ENCODE data around the gene NIP7.
A peak's percentile ranks its signal among the peaks of the same experiment; 100 is the strongest.
"Not testable (repeated sequence)": the region's sequence is repeated elsewhere in the genome, so short reads cannot be mapped to it uniquely, and the experiment has no call there.

NIP7 gene

GRCh38 chr16:69346683-69347082, 7.1 kb downstream of the NIP7 start:
- no peak for DNase-seq

- DNase-seq: no peak
These were observed 8.7 kb downstream of the NIP7 start for GRCh38 chr16:69348222-69348621.

- DNase-seq: no peak
These were observed 10.0 kb downstream of the NIP7 start for GRCh38 chr16:69349536-69349935.

GRCh38 chr16:69350536-69351133, 11.1 kb downstream of the NIP7 start:
- DNase-seq: no peak

GRCh38 chr16:69351309-69352027, 11.9 kb downstream of the NIP7 start, which contains the start of gene TMED6:
TSS of gene TMED6 (minus strand) at chr16:69351786. CDS start at chr16:69351753, 33 bp downstream.
- DNase-seq: no peak

GRCh38 chr16:69360070-69360469, 20.5 kb downstream of the NIP7 start:
- not testable (repeated sequence) for DNase-seq

- no peak for DNase-seq
These were observed 23.7 kb downstream of the NIP7 start for GRCh38 chr16:69363281-69363717.

GRCh38 chr16:69364088-69364487, 24.5 kb downstream of the NIP7 start:
- DNase-seq: no peak

- no peak for DNase-seq
These were observed 26.3 kb downstream of the NIP7 start for GRCh38 chr16:69365901-69366300.

GRCh38 chr16:69366431-69366830, 26.9 kb downstream of the NIP7 start:
- DNase-seq: no peak

- no peak for DNase-seq
These were observed 28.4 kb downstream of the NIP7 start for GRCh38 chr16:69367980-69368379.

- no peak for DNase-seq
These were observed 29.3 kb downstream of the NIP7 start for GRCh38 chr16:69368866-69369265.

GRCh38 chr16:69371564-69371963, 32.0 kb downstream of the NIP7 start:
- DNase-seq: no peak

GRCh38 chr16:69373019-69373418, 33.4 kb downstream of the NIP7 start:
- no peak for DNase-seq

GRCh38 chr16:69376393-69377059, 37.0 kb downstream of the NIP7 start:
- no peak for DNase-seq

- DNase-seq: no peak
These were observed 38.5 kb downstream of the NIP7 start for GRCh38 chr16:69378036-69378435.

- DNase-seq: no peak
These were observed 39.2 kb downstream of the NIP7 start for GRCh38 chr16:69378760-69379159.

GRCh38 chr16:69381231-69381630, 41.7 kb downstream of the NIP7 start:
- no peak for DNase-seq

GRCh38 chr16:69382421-69382820, 42.8 kb downstream of the NIP7 start:
- no peak for DNase-seq

- no peak for DNase-seq
These were observed 45.4 kb downstream of the NIP7 start for GRCh38 chr16:69384974-69385373.

GRCh38 chr16:69386596-69386995, 47.0 kb downstream of the NIP7 start:
- DNase-seq: peak; percentile 70

Data from fibroblast of skin of scalp (primary cell).